ENCODE measurements around the gene LAT. TPM values are rescaled to one million over a fixed set of nuclear protein-coding genes. Genes with fewer than 3 reads are reported as not detected.
"Not testable (repeated sequence)": the region's sequence is repeated elsewhere in the genome, so short reads cannot be mapped to it uniquely, and the experiment has no call there.

Gene LAT
- total and polyA plus RNA-seq, 3 donors from 2014 or later, result 7.4 to 9.0 (median 8.4) TPM

DNA sequence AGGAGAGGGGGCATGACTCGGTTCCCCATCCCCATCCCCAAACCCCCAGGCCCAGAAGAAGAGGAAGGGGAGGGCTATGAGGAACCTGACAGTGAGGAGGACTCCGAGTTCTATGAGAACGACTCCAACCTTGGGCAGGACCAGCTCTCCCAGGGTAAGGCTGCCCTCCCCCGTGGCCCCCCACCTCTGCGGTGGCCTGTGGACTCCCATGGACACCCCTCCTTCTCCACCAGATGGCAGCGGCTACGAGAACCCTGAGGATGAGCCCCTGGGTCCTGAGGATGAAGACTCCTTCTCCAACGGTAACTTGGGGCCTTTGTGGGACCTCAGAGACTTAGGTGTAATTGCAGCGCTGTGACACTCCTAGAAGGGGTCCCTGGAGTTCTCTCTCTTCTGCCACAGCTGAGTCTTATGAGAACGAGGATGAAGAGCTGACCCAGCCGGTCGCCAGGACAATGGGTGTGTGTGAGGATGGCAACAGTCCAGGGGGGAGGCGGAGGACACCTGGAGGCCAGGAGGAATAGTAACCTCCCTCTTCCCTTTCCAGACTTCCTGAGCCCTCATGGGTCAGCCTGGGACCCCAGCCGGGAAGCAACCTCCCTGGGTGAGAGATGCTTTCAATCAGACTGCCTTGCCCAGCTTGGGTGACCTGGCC is 47.5 kb upstream of the LAT start:
- Histone ChIP-seq H3K4me1 (no peaks in the 10 kb centered on the region), H3K9me3 (no peaks in the 10 kb centered on the region), H3K4me3 (no peak overlapping the region), H3K36me3 (ENCODE audit: low read depth, missing control alignments) (no peaks in the 10 kb centered on the region), H3K27me3 (no peaks in the 10 kb centered on the region), H3K27ac (no peak overlapping the region)
- WGBS, 2 donors, result 66 to 70% methylated on average over 14 of the region's 14 CpGs
- intact Hi-C loops (cut with DNase I; ENCODE audit: low total_unique reads), result no loop called here
- DNase-seq, result no peak
- no peak for TF ChIP-seq POLR2A (IDR thresholded peaks at IDR 0.05)

DNA sequence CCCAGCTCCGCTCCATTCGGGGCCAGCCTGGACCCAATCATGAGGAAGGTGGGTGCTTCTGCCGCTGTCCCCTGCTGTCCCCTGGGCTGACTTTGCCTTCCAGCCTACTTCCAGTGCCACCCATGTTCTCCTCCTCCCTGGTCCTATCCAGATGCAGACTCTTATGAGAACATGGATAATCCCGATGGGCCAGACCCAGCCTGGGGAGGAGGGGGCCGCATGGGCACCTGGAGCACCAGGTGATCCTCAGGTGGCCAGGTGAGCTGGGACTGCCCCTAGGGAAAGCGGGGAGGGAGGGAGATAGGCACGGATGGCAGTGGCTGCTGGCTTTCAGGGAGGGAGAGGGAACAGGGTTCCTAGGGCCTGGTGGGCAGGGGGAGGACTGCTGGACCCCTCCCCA is 46.1 kb upstream of the LAT start:
- Histone ChIP-seq H3K4me3 (no peak overlapping the region), H3K27ac (no peak overlapping the region), H3K9me3 (no peaks in the 10 kb centered on the region), H3K36me3 (ENCODE audit: low read depth, missing control alignments) (no peaks in the 10 kb centered on the region), H3K4me1 (no peaks in the 10 kb centered on the region), H3K27me3 (no peaks in the 10 kb centered on the region)
- TF ChIP-seq, protein P1, sequence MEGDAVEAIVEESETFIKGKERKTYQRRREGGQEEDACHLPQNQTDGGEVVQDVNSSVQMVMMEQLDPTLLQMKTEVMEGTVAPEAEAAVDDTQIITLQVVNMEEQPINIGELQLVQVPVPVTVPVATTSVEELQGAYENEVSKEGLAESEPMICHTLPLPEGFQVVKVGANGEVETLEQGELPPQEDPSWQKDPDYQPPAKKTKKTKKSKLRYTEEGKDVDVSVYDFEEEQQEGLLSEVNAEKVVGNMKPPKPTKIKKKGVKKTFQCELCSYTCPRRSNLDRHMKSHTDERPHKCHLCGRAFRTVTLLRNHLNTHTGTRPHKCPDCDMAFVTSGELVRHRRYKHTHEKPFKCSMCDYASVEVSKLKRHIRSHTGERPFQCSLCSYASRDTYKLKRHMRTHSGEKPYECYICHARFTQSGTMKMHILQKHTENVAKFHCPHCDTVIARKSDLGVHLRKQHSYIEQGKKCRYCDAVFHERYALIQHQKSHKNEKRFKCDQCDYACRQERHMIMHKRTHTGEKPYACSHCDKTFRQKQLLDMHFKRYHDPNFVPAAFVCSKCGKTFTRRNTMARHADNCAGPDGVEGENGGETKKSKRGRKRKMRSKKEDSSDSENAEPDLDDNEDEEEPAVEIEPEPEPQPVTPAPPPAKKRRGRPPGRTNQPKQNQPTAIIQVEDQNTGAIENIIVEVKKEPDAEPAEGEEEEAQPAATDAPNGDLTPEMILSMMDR (IDR thresholded peaks at IDR 0.05), result no peak
- no peak for TF ChIP-seq POLR2A (IDR thresholded peaks at IDR 0.05)
- WGBS, 2 donors, result 85 to 92% methylated on average over 7 of the region's 7 CpGs
- no peak for DNase-seq
- intact Hi-C loops (cut with DNase I; ENCODE audit: low total_unique reads), result no loop called here

DNA sequence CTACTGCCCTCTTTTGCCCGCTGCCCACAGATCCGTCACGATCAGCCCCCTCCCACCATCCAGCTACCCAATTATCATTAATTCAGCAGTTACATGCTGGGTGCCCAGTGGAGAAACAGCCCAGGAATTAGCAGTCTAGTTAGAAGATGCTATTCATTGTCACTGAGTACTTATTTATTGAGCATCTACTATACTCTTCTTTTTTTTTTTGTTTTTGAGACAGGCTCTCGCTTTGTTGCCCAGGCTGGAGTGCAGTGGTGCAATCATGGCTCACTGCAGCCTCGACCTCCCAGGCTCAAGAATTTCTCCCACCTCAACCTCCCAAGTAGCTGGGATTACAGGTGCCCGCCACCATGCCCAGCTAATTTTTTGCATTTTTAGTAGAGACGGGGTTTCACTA is 45.0 kb upstream of the LAT start:
- H3K27ac ChIP-seq; H3K9me3 ChIP-seq; DNase-seq; H3K36me3 ChIP-seq (ENCODE audit: low read depth, missing control alignments); H3K27me3 ChIP-seq; H3K4me1 ChIP-seq; H3K4me3 ChIP-seq; intact Hi-C loops (cut with DNase I; ENCODE audit: low total_unique reads): not testable (repeated sequence)
- 95 to 96% methylated on average over 7 of the region's 7 CpGs for WGBS, 2 donors

DNA sequence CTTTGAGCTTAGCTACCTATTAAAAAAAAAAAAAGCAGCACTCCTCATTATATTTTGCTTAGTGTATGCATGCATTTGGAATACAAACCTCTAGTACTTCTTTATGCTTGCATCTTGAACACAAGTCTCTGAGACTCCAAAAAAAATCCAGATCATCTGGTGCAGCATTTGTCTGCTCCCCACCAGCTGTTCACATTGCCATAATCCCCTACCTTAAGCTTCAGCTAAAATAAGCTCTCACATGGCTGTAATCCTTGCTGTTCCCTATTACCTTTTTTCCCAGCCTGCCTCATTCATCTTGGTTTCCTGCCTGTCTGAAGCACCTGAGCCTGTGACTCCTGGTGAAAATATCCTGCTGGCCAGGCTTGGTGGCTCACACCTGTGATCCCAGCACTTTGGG is 41.6 kb upstream of the LAT start:
- intact Hi-C loops (cut with DNase I; ENCODE audit: low total_unique reads), result no loop called here
- Histone ChIP-seq H3K4me1 (no peaks in the 10 kb centered on the region), H3K27ac (no peak overlapping the region), H3K4me3 (no peak overlapping the region), H3K27me3 (no peaks in the 10 kb centered on the region), H3K9me3 (no peaks in the 10 kb centered on the region), H3K36me3 (ENCODE audit: low read depth, missing control alignments) (no peaks in the 10 kb centered on the region)
- no peak for TF ChIP-seq POLR2A (IDR thresholded peaks at IDR 0.05)
- TF ChIP-seq, protein P1 (IDR thresholded peaks at IDR 0.05), result no peak
- no peak for DNase-seq

DNA sequence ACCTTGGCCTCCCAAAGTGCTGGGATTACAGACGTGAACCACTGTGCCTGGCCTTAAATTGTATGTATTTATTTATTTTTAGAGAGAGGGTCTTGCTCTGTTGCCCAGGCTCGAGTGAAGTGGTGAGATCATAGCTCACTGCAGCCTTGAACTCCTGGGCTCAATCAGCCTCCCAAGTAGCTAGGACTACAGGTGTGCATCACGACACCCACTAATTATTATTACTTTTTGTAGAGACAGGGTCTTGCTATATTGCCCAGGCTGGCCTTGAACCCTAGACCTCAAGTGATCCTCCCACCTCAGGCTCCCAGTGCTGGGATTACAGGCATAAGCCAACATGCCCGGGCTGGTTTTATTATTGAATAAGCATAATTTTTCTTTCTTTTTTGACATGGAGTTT is 38.2 kb upstream of the LAT start:
- Histone ChIP-seq H3K27ac (no peak overlapping the region), H3K27me3 (no peaks in the 10 kb centered on the region), H3K4me1 (peaks cover 2% of the 10 kb centered on the region), H3K36me3 (ENCODE audit: low read depth, missing control alignments) (no peaks in the 10 kb centered on the region), H3K4me3 (no peak overlapping the region), H3K9me3 (no peaks in the 10 kb centered on the region)
- TF ChIP-seq POLR2A (IDR thresholded peaks at IDR 0.05), result no peak
- TF ChIP-seq, protein P1 (IDR thresholded peaks at IDR 0.05), result no peak
- WGBS, 2 donors, result 72 to 75% methylated on average over 4 of the region's 4 CpGs
- DNase-seq, result no peak
- intact Hi-C loops (cut with DNase I; ENCODE audit: low total_unique reads), result loop anchor here (5.0 kb wide), 1 partner anchor 129 kb away; no protein-coding TSS in a partner anchor
